ENCODE measurements around the gene LOXL1. TPM values are rescaled to one million over a fixed set of nuclear protein-coding genes. Genes with fewer than 3 reads are reported as not detected.

Gene LOXL1
- total RNA-seq, 1 experiment from 2014 or later, result not detected

- H3K36me3 ChIP-seq (ENCODE audit: insufficient read depth, low read length), result no peaks in the 10 kb centered on the region
- no peak overlapping the region for H3K4me2 ChIP-seq (ENCODE audit: low read depth, low read length, poor library complexity, severe bottlenecking)
- no peaks in the 10 kb centered on the region for H3K79me2 ChIP-seq (ENCODE audit: low read length)
- H2AFZ ChIP-seq (ENCODE audit: low read length), result no peak overlapping the region
- 0 out of 2 replicates have a peak, but pooled peaks cover 3% of the 10 kb centered on the region for H4K20me1 ChIP-seq (ENCODE audit: insufficient read depth, low read depth, low read length)
- no peak overlapping the region for H3K9ac ChIP-seq (ENCODE audit: low read length)
- no peak overlapping the region for H3K4me3 ChIP-seq (ENCODE audit: low read length)
- H3K27ac ChIP-seq (ENCODE audit: low read length), result no peak overlapping the region
- H3K4me1 ChIP-seq (ENCODE audit: low read length), result no peaks in the 10 kb centered on the region
- H3K9me2 ChIP-seq (replicated peaks; ENCODE audit: insufficient read depth, low read length), result no peaks in the 10 kb centered on the region
- H3K27me3 ChIP-seq (ENCODE audit: low read length), result no peaks in the 10 kb centered on the region
- H3K9me3 ChIP-seq (ENCODE audit: low read length), result no peaks in the 10 kb centered on the region
- peak; percentile 46 for DNase-seq
Observed at GRCh38 chr15:73924171-73924921, 1.9 kb upstream of the LOXL1 start.

GRCh38 chr15:73925848-73926218 is 429 bp upstream of the LOXL1 start:
- Histone ChIP-seq H3K4me1 (ENCODE audit: low read length) (no peaks in the 10 kb centered on the region), H3K4me2 (ENCODE audit: low read depth, low read length, poor library complexity, severe bottlenecking) (no peak overlapping the region), H3K9me2 (replicated peaks; ENCODE audit: insufficient read depth, low read length) (no peaks in the 10 kb centered on the region), H3K9ac (ENCODE audit: low read length) (no peak overlapping the region), H4K20me1 (ENCODE audit: insufficient read depth, low read depth, low read length) (0 out of 2 replicates have a peak, but pooled peaks cover 3% of the 10 kb centered on the region), H2AFZ (ENCODE audit: low read length) (no peak overlapping the region), H3K36me3 (ENCODE audit: insufficient read depth, low read length) (no peaks in the 10 kb centered on the region), H3K27ac (ENCODE audit: low read length) (no peak overlapping the region), H3K4me3 (ENCODE audit: low read length) (no peak overlapping the region), H3K27me3 (ENCODE audit: low read length) (no peaks in the 10 kb centered on the region), H3K79me2 (ENCODE audit: low read length) (no peaks in the 10 kb centered on the region), H3K9me3 (ENCODE audit: low read length) (no peaks in the 10 kb centered on the region)
- no peak for DNase-seq

GRCh38 chr15:73927003-73927475 is 777 bp downstream of the LOXL1 start:
- no peak overlapping the region for H3K27ac ChIP-seq (ENCODE audit: low read length)
- H3K4me1 ChIP-seq (ENCODE audit: low read length), result no peaks in the 10 kb centered on the region
- 0 out of 2 replicates have a peak, but pooled peaks cover 3% of the 10 kb centered on the region for H4K20me1 ChIP-seq (ENCODE audit: insufficient read depth, low read depth, low read length)
- no peak for DNase-seq
- H3K9me2 ChIP-seq (replicated peaks; ENCODE audit: insufficient read depth, low read length), result no peaks in the 10 kb centered on the region
- H3K9ac ChIP-seq (ENCODE audit: low read length), result no peak overlapping the region
- no peaks in the 10 kb centered on the region for H3K79me2 ChIP-seq (ENCODE audit: low read length)
- no peak overlapping the region for H3K4me2 ChIP-seq (ENCODE audit: low read depth, low read length, poor library complexity, severe bottlenecking)
- H3K4me3 ChIP-seq (ENCODE audit: low read length), result no peak overlapping the region
- no peak overlapping the region for H2AFZ ChIP-seq (ENCODE audit: low read length)
- no peaks in the 10 kb centered on the region for H3K9me3 ChIP-seq (ENCODE audit: low read length)
- H3K36me3 ChIP-seq (ENCODE audit: insufficient read depth, low read length), result no peaks in the 10 kb centered on the region
- H3K27me3 ChIP-seq (ENCODE audit: low read length), result no peaks in the 10 kb centered on the region

- H2AFZ ChIP-seq (ENCODE audit: low read length), result no peak overlapping the region
- no peaks in the 10 kb centered on the region for H3K9me3 ChIP-seq (ENCODE audit: low read length)
- no peaks in the 10 kb centered on the region for H3K27me3 ChIP-seq (ENCODE audit: low read length)
- H3K4me1 ChIP-seq (ENCODE audit: low read length), result no peaks in the 10 kb centered on the region
- no peak for DNase-seq
- no peaks in the 10 kb centered on the region for H3K9me2 ChIP-seq (replicated peaks; ENCODE audit: insufficient read depth, low read length)
- H3K9ac ChIP-seq (ENCODE audit: low read length), result no peak overlapping the region
- no peak overlapping the region for H3K4me2 ChIP-seq (ENCODE audit: low read depth, low read length, poor library complexity, severe bottlenecking)
- H3K79me2 ChIP-seq (ENCODE audit: low read length), result no peaks in the 10 kb centered on the region
- H3K4me3 ChIP-seq (ENCODE audit: low read length), result no peak overlapping the region
- H3K27ac ChIP-seq (ENCODE audit: low read length), result no peak overlapping the region
- H3K36me3 ChIP-seq (ENCODE audit: insufficient read depth, low read length), result no peaks in the 10 kb centered on the region
- 0 out of 2 replicates have a peak, but pooled peaks cover 3% of the 10 kb centered on the region for H4K20me1 ChIP-seq (ENCODE audit: insufficient read depth, low read depth, low read length)
Observed at GRCh38 chr15:73927476-73928240, 1.4 kb downstream of the LOXL1 start.

- no peaks in the 10 kb centered on the region for H3K4me1 ChIP-seq (ENCODE audit: low read length)
- H3K27me3 ChIP-seq (ENCODE audit: low read length), result no peaks in the 10 kb centered on the region
- H3K36me3 ChIP-seq (ENCODE audit: insufficient read depth, low read length), result no peaks in the 10 kb centered on the region
- no peaks in the 10 kb centered on the region for H3K9me2 ChIP-seq (replicated peaks; ENCODE audit: insufficient read depth, low read length)
- no peaks in the 10 kb centered on the region for H3K9me3 ChIP-seq (ENCODE audit: low read length)
- no peak overlapping the region for H3K27ac ChIP-seq (ENCODE audit: low read length)
- no peak for DNase-seq
- H3K4me3 ChIP-seq (ENCODE audit: low read length), result no peak overlapping the region
- no peak overlapping the region for H3K4me2 ChIP-seq (ENCODE audit: low read depth, low read length, poor library complexity, severe bottlenecking)
- 0 out of 2 replicates have a peak, but pooled peaks cover 3% of the 10 kb centered on the region for H4K20me1 ChIP-seq (ENCODE audit: insufficient read depth, low read depth, low read length)
- no peaks in the 10 kb centered on the region for H3K79me2 ChIP-seq (ENCODE audit: low read length)
- no peak overlapping the region for H3K9ac ChIP-seq (ENCODE audit: low read length)
- H2AFZ ChIP-seq (ENCODE audit: low read length), result no peak overlapping the region
Observed at GRCh38 chr15:73928241-73928579, 1.9 kb downstream of the LOXL1 start.

- 0 out of 2 replicates have a peak, but pooled peaks cover 1% of the 10 kb centered on the region for H4K20me1 ChIP-seq (ENCODE audit: insufficient read depth, low read depth, low read length)
- no peaks in the 10 kb centered on the region for H3K9me2 ChIP-seq (replicated peaks; ENCODE audit: insufficient read depth, low read length)
- H3K9me3 ChIP-seq (ENCODE audit: low read length), result no peaks in the 10 kb centered on the region
- no peak overlapping the region for H3K4me3 ChIP-seq (ENCODE audit: low read length)
- H2AFZ ChIP-seq (ENCODE audit: low read length), result peak overlapping the region; percentile 50; the same call in 1 of the 2 replicates
- no peaks in the 10 kb centered on the region for H3K36me3 ChIP-seq (ENCODE audit: insufficient read depth, low read length)
- DNase-seq, result no peak
- 0 out of 2 replicates have a peak overlapping the region, but pooled peaks have one; percentile 7 for H3K9ac ChIP-seq (ENCODE audit: low read length)
- no peaks in the 10 kb centered on the region for H3K27me3 ChIP-seq (ENCODE audit: low read length)
- H3K4me2 ChIP-seq (ENCODE audit: low read depth, low read length, poor library complexity, severe bottlenecking), result no peak overlapping the region
- no peaks in the 10 kb centered on the region for H3K4me1 ChIP-seq (ENCODE audit: low read length)
- H3K27ac ChIP-seq (ENCODE audit: low read length), result no peak overlapping the region
- H3K79me2 ChIP-seq (ENCODE audit: low read length), result no peaks in the 10 kb centered on the region
Observed at GRCh38 chr15:73928971-73929627, 2.8 kb downstream of the LOXL1 start.

- no peak overlapping the region for H3K4me3 ChIP-seq (ENCODE audit: low read length)
- H4K20me1 ChIP-seq (ENCODE audit: insufficient read depth, low read depth, low read length), result no peaks in the 10 kb centered on the region
- no peak for DNase-seq
- H2AFZ ChIP-seq (ENCODE audit: low read length), result no peak overlapping the region
- H3K4me2 ChIP-seq (ENCODE audit: low read depth, low read length, poor library complexity, severe bottlenecking), result no peak overlapping the region
- H3K9ac ChIP-seq (ENCODE audit: low read length), result no peak overlapping the region
- H3K9me2 ChIP-seq (replicated peaks; ENCODE audit: insufficient read depth, low read length), result no peaks in the 10 kb centered on the region
- no peaks in the 10 kb centered on the region for H3K9me3 ChIP-seq (ENCODE audit: low read length)
- H3K36me3 ChIP-seq (ENCODE audit: insufficient read depth, low read length), result no peaks in the 10 kb centered on the region
- H3K79me2 ChIP-seq (ENCODE audit: low read length), result no peaks in the 10 kb centered on the region
- H3K27me3 ChIP-seq (ENCODE audit: low read length), result no peaks in the 10 kb centered on the region
- no peaks in the 10 kb centered on the region for H3K4me1 ChIP-seq (ENCODE audit: low read length)
- H3K27ac ChIP-seq (ENCODE audit: low read length), result no peak overlapping the region
Observed at GRCh38 chr15:73930371-73930770, 4.1 kb downstream of the LOXL1 start.

- Histone ChIP-seq H3K4me2 (ENCODE audit: low read depth, low read length, poor library complexity, severe bottlenecking) (no peak overlapping the region), H3K27me3 (ENCODE audit: low read length) (no peaks in the 10 kb centered on the region), H3K4me1 (ENCODE audit: low read length) (no peaks in the 10 kb centered on the region)
Observed at GRCh38 chr15:73930790-73931281, 4.6 kb downstream of the LOXL1 start.

More at GRCh38 chr15:73930790-73931281, 4.6 kb downstream of the LOXL1 start:
- Histone ChIP-seq H3K36me3 (ENCODE audit: insufficient read depth, low read length) (no peaks in the 10 kb centered on the region), H3K9me3 (ENCODE audit: low read length) (no peaks in the 10 kb centered on the region), H3K4me3 (ENCODE audit: low read length) (no peak overlapping the region), H4K20me1 (ENCODE audit: insufficient read depth, low read depth, low read length) (no peaks in the 10 kb centered on the region), H3K79me2 (ENCODE audit: low read length) (no peaks in the 10 kb centered on the region), H2AFZ (ENCODE audit: low read length) (no peak overlapping the region), H3K9me2 (replicated peaks; ENCODE audit: insufficient read depth, low read length) (no peaks in the 10 kb centered on the region), H3K27ac (ENCODE audit: low read length) (no peak overlapping the region), H3K9ac (ENCODE audit: low read length) (no peak overlapping the region)
- no peak for DNase-seq

Measured in Karpas-422 (cell line).